ENCODE measurements around the gene PLD2.
"Not testable (repeated sequence)": the region's sequence is repeated elsewhere in the genome, so short reads cannot be mapped to it uniquely, and the experiment has no call there.

PLD2 gene

GRCh38 chr17:4816826-4817225 is 9.9 kb downstream of the PLD2 start:
- H3K27me3 ChIP-seq (ENCODE audit: insufficient read depth, low read length), result no peaks in the 10 kb centered on the region
- no peaks in the 10 kb centered on the region for H3K9me3 ChIP-seq (ENCODE audit: insufficient read depth, low read depth, low read length)
- no peak overlapping the region for H3K4me3 ChIP-seq (ENCODE audit: low read length)
- no peak overlapping the region for H3K9ac ChIP-seq (ENCODE audit: low read depth, low read length)
- H3K36me3 ChIP-seq (ENCODE audit: insufficient read depth, low read depth, low read length), result peaks cover 49% of the 10 kb centered on the region
- H3K27ac ChIP-seq (ENCODE audit: low read length), result no peak overlapping the region
- no peaks in the 10 kb centered on the region for H3K4me1 ChIP-seq (ENCODE audit: insufficient read depth, low read length)

DNA sequence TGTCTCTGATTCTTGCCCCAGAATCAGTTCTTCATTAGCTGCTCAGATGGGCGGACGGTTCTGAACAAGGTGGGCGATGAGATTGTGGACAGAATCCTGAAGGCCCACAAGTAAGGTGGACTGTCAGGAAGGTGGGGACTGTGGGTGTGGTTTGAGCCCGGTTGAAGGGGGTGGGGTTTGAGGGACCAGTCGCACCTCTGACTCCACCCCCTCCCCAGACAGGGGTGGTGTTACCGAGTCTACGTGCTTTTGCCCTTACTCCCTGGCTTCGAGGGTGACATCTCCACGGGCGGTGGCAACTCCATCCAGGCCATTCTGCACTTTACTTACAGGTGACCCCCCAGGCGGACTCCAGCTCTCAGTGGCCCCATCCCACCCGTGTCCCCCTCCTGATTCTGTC is 11.3 kb downstream of the PLD2 start:
- Histone ChIP-seq H3K36me3 (ENCODE audit: insufficient read depth, low read depth, low read length) (peaks cover 55% of the 10 kb centered on the region), H3K4me1 (ENCODE audit: insufficient read depth, low read length) (no peaks in the 10 kb centered on the region), H3K9me3 (ENCODE audit: insufficient read depth, low read depth, low read length) (no peaks in the 10 kb centered on the region), H3K27ac (ENCODE audit: low read length) (no peak overlapping the region), H3K9ac (ENCODE audit: low read depth, low read length) (no peak overlapping the region), H3K4me3 (ENCODE audit: low read length) (no peak overlapping the region), H3K27me3 (ENCODE audit: insufficient read depth, low read length) (no peaks in the 10 kb centered on the region)

GRCh38 chr17:4822835-4823234 is 15.9 kb downstream of the PLD2 start:
- Histone ChIP-seq H3K4me3 (ENCODE audit: low read length) (no peak overlapping the region), H3K4me1 (ENCODE audit: insufficient read depth, low read length) (no peaks in the 10 kb centered on the region), H3K9ac (ENCODE audit: low read depth, low read length) (no peak overlapping the region), H3K27me3 (ENCODE audit: insufficient read depth, low read length) (no peaks in the 10 kb centered on the region), H3K9me3 (ENCODE audit: insufficient read depth, low read depth, low read length) (no peaks in the 10 kb centered on the region), H3K27ac (ENCODE audit: low read length) (no peak overlapping the region), H3K36me3 (ENCODE audit: insufficient read depth, low read depth, low read length) (peaks cover 34% of the 10 kb centered on the region; the same call in 1 of the 2 replicates)

DNA sequence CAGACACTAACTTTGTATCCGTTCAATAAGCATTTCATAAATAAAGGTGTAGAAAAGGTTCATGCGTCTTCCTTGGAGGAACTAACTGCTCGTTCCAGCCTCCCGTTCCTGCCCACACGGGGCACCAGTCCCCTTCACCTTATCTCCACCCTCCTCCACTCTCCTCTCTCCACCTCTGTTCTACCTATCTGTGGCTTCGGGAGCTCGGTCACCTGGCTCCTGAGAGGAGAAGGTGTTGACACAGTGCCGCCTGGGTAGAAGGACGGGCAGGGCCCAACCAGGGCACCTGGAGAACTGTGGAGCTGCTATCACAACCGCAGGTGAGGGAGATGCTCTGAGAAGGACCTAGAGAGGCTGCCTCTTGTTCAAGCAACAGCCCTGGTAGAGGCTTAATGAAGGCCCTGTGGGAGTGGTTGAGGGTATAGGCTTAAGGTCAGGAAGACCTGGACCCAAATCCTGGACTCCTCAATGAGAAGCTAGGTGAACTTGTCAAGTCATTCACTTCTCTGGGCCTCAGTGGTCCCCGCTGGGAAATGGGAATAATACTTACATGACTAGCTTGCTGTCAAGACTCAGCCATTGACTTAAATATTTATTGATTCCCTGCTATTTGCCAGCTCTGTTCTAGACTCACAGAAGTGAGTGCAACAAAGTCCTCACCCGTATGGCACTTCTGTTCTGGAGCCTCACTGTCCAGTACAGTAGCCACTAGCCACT is 16.6 kb downstream of the PLD2 start:
- H3K27me3 ChIP-seq (ENCODE audit: insufficient read depth, low read length), result no peaks in the 10 kb centered on the region

GRCh38 chr17:4827399-4827798 is 20.4 kb downstream of the PLD2 start:
- Histone ChIP-seq H3K4me1 (ENCODE audit: insufficient read depth, low read length) (no peaks in the 10 kb centered on the region), H3K9ac (ENCODE audit: low read depth, low read length) (no peak overlapping the region), H3K27me3 (ENCODE audit: insufficient read depth, low read length) (no peaks in the 10 kb centered on the region), H3K36me3 (ENCODE audit: insufficient read depth, low read depth, low read length) (0 out of 2 replicates have a peak, but pooled peaks cover 10% of the 10 kb centered on the region), H3K9me3 (ENCODE audit: insufficient read depth, low read depth, low read length) (no peaks in the 10 kb centered on the region), H3K27ac (ENCODE audit: low read length) (no peak overlapping the region), H3K4me3 (ENCODE audit: low read length) (no peak overlapping the region)

More for the DNA sequence above, 16.6 kb downstream of the PLD2 start:
- H3K9me3 ChIP-seq (ENCODE audit: insufficient read depth, low read depth, low read length), result no peaks in the 10 kb centered on the region
- H3K36me3 ChIP-seq (ENCODE audit: insufficient read depth, low read depth, low read length), result peaks cover 28% of the 10 kb centered on the region; the same call in 1 of the 2 replicates
- no peaks in the 10 kb centered on the region for H3K4me1 ChIP-seq (ENCODE audit: insufficient read depth, low read length)
- no peak overlapping the region for H3K27ac ChIP-seq (ENCODE audit: low read length)
- H3K4me3 ChIP-seq (ENCODE audit: low read length), result no peak overlapping the region
- no peak overlapping the region for H3K9ac ChIP-seq (ENCODE audit: low read depth, low read length)

GRCh38 chr17:4832829-4833177 is 25.9 kb downstream of the PLD2 start:
- H3K27me3 ChIP-seq (ENCODE audit: insufficient read depth, low read length); H3K36me3 ChIP-seq (ENCODE audit: insufficient read depth, low read depth, low read length); H3K4me1 ChIP-seq (ENCODE audit: insufficient read depth, low read length); H3K27ac ChIP-seq (ENCODE audit: low read length); H3K9me3 ChIP-seq (ENCODE audit: insufficient read depth, low read depth, low read length): not testable (repeated sequence)
- Histone ChIP-seq H3K9ac (ENCODE audit: low read depth, low read length) (peak overlapping the region; percentile 69; the same call in 1 of the 2 replicates), H3K4me3 (ENCODE audit: low read length) (peak overlapping the region; percentile 75)

- Histone ChIP-seq H3K27me3 (ENCODE audit: insufficient read depth, low read length) (no peaks in the 10 kb centered on the region), H3K36me3 (ENCODE audit: insufficient read depth, low read depth, low read length) (peaks cover 4% of the 10 kb centered on the region; the same call in 1 of the 2 replicates), H3K27ac (ENCODE audit: low read length) (peak within 1 kb of the TSS; percentile 35), H3K4me3 (ENCODE audit: low read length) (peak within 1 kb of the TSS; percentile 75), H3K9me3 (ENCODE audit: insufficient read depth, low read depth, low read length) (no peaks in the 10 kb centered on the region), H3K4me1 (ENCODE audit: insufficient read depth, low read length) (no peaks in the 10 kb centered on the region; the same call in 1 of the 2 replicates), H3K9ac (ENCODE audit: low read depth, low read length) (peak within 1 kb of the TSS; percentile 69; the same call in 1 of the 2 replicates)
Measured at GRCh38 chr17:4833178-4833940, 26.4 kb downstream of the PLD2 start, which contains the start of gene MINK1. MINK1 (plus strand) TSS chr17:4833340; CDS start chr17:4833584, 244 bp downstream.

DNA sequence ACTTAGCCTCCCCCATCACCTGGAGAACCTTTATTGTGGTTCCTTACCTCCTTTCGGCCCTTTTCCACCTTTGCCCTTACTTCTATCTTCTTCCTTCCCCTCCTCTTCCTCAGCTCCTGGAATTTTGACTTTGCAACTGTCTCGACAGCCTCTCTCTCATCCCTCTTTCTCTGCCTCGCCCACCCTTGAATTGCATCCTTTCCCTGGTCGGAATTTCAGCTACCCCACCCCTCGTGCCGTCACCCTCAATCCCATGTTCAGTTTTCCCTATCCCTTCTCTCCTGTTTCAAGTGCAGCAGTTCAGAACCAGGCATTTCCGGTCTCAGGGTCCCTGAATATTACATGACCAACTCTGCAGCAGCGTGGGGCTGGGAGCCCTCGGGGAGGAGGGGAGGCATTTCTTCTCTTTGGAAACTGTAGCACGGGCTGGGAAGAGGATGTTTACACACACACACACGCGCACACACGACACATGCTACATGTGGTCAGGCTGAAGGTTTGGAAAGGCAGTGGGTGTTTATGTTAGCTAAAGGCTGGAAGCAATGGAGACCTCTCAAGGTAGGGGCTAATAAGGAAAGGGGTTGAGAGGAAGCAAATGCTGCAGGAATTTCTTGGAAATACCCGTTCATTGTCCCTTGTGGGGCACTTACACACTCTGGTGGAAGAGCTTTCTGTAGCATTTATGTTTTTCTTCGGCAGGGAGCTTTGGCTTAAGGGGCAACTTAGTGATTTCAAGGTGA is 27.2 kb downstream of the PLD2 start:
- Histone ChIP-seq H3K36me3 (ENCODE audit: insufficient read depth, low read depth, low read length) (peaks cover 7% of the 10 kb centered on the region; the same call in 1 of the 2 replicates), H3K9ac (ENCODE audit: low read depth, low read length) (peak overlapping the region; percentile 69; the same call in 1 of the 2 replicates), H3K27me3 (ENCODE audit: insufficient read depth, low read length) (no peaks in the 10 kb centered on the region), H3K4me3 (ENCODE audit: low read length) (peak overlapping the region; percentile 75), H3K9me3 (ENCODE audit: insufficient read depth, low read depth, low read length) (no peaks in the 10 kb centered on the region), H3K27ac (ENCODE audit: low read length) (peak overlapping the region; percentile 35), H3K4me1 (ENCODE audit: insufficient read depth, low read length) (no peaks in the 10 kb centered on the region; the same call in 1 of the 2 replicates)

DNA sequence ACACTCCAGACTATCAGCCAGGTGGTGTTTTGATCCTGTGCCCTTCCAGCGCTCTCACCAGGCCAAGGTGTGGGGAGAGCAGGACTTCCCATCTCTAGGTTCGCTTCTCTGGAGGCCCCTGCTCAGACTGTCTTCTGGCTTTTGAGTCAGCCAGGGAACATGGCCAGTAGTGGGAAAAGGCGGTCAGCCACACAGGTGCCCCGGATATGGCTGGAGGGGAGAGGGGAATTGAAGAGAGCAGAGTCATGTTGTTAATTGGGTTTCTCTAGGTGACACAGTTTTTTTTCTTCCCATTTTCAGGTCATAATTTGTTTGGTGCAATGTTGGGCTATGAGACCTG is 27.7 kb downstream of the PLD2 start:
- Histone ChIP-seq H3K27me3 (ENCODE audit: insufficient read depth, low read length) (no peaks in the 10 kb centered on the region), H3K4me3 (ENCODE audit: low read length) (peak overlapping the region; percentile 75), H3K9me3 (ENCODE audit: insufficient read depth, low read depth, low read length) (no peaks in the 10 kb centered on the region), H3K9ac (ENCODE audit: low read depth, low read length) (peak overlapping the region; percentile 69; the same call in 1 of the 2 replicates), H3K36me3 (ENCODE audit: insufficient read depth, low read depth, low read length) (peaks cover 7% of the 10 kb centered on the region; the same call in 1 of the 2 replicates), H3K4me1 (ENCODE audit: insufficient read depth, low read length) (no peaks in the 10 kb centered on the region; the same call in 1 of the 2 replicates), H3K27ac (ENCODE audit: low read length) (no peak overlapping the region)

DNA sequence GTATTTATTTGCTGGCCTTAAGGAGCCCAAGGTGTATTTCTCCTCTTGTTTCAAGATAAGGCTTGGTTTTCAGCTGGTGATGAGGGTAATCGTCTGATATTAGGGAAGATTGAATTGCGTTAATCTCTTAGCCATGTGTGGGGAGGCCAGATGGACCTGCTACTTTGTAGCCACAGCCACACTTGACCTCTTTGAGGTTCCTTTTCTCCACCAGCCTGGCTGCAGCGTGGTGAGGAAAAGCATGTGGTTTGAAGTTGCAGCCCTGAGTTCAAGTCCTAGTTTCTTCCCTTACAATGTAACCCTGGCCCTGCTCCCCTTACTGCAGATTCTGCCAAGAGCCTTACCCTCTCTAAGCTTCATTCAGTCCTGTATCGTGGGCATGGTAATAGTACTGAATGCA is 29.3 kb downstream of the PLD2 start:
- no peak overlapping the region for H3K4me3 ChIP-seq (ENCODE audit: low read length)
- H3K36me3 ChIP-seq (ENCODE audit: insufficient read depth, low read depth, low read length), result peaks cover 7% of the 10 kb centered on the region; the same call in 1 of the 2 replicates
- no peaks in the 10 kb centered on the region; the same call in 1 of the 2 replicates for H3K4me1 ChIP-seq (ENCODE audit: insufficient read depth, low read length)
- H3K9ac ChIP-seq (ENCODE audit: low read depth, low read length), result no peak overlapping the region
- H3K27me3 ChIP-seq (ENCODE audit: insufficient read depth, low read length), result no peaks in the 10 kb centered on the region
- no peaks in the 10 kb centered on the region for H3K9me3 ChIP-seq (ENCODE audit: insufficient read depth, low read depth, low read length)
- H3K27ac ChIP-seq (ENCODE audit: low read length), result no peak overlapping the region

- no peak overlapping the region for H3K27ac ChIP-seq (ENCODE audit: low read length)
- H3K36me3 ChIP-seq (ENCODE audit: insufficient read depth, low read depth, low read length), result peaks cover 7% of the 10 kb centered on the region; the same call in 1 of the 2 replicates
- no peak overlapping the region for H3K9ac ChIP-seq (ENCODE audit: low read depth, low read length)
- H3K4me1 ChIP-seq (ENCODE audit: insufficient read depth, low read length), result no peaks in the 10 kb centered on the region; the same call in 1 of the 2 replicates
- H3K27me3 ChIP-seq (ENCODE audit: insufficient read depth, low read length), result no peaks in the 10 kb centered on the region
- H3K4me3 ChIP-seq (ENCODE audit: low read length), result no peak overlapping the region
- no peaks in the 10 kb centered on the region for H3K9me3 ChIP-seq (ENCODE audit: insufficient read depth, low read depth, low read length)
Measured at GRCh38 chr17:4837471-4838308, 30.7 kb downstream of the PLD2 start.

Measured in iPS-20b (cell line).